K562 (cell line): ENCODE data around the gene NRROS. TPM values are rescaled to one million over a fixed set of nuclear protein-coding genes. Genes with fewer than 3 reads are reported as not detected.
A peak's percentile ranks its signal among the peaks of the same experiment; 100 is the strongest.

Experiments
- ARID3A ChIP-seq: IDR thresholded peaks from 2 replicates; pipeline ENCODE4 v1.6.1; 2012; ENCODE audit warnings: low read depth, low read length, improper control_type of control experiment, borderline replicate concordance
- CCNT2 ChIP-seq: IDR thresholded peaks from 2 replicates; pipeline ENCODE4 v1.6.1; 2011; ENCODE audit warnings: borderline replicate concordance, low read depth, mild to moderate bottlenecking, moderate library complexity, mixed read lengths, low read length; ENCODE audit not compliant: insufficient read length; ENCODE audit errors: extremely low read depth
- ESRRA ChIP-seq: fragments of 450-650 bp; IDR thresholded peaks from 2 replicates; pipeline ENCODE4 v1.6.1; 2014; ENCODE audit warnings: low read depth, mild to moderate bottlenecking, moderate library complexity, borderline replicate concordance
- ETV5 ChIP-seq: sonication (generic); formaldehyde crosslinking; IDR thresholded peaks from 2 replicates; pipeline ENCODE4 v1.4.0; 2020; ENCODE audit warnings: low read depth, mild to moderate bottlenecking, missing genetic modification reagents
- MAX ChIP-seq: sonication (generic); formaldehyde crosslinking; IDR thresholded peaks from 2 replicates; pipeline ENCODE4 v1.9.0; 2022; ENCODE audit warnings: mild to moderate bottlenecking, missing genetic modification reagents
- MYBL2 ChIP-seq, 2 experiments: fragments of 450-650 bp in 1 of 2; sonication (generic) in 1 of 2; formaldehyde crosslinking in 1 of 2; IDR thresholded peaks; 2 replicates each; pipeline versions ENCODE4 v1.6.1 to v1.8.1; 2017 to 2022; ENCODE audit warnings: borderline replicate concordance in 1 of 2, inconsistent platforms in 1 of 2, low read depth in 1 of 2, mild to moderate bottlenecking in 1 of 2, missing genetic modification reagents in 1 of 2, moderate library complexity in 1 of 2
- NFXL1 ChIP-seq: fragments of 450-650 bp; formaldehyde crosslinking; IDR thresholded peaks from 2 replicates; pipeline ENCODE4 v1.4.0; 2021; ENCODE audit warnings: mild to moderate bottlenecking
- TAF7 ChIP-seq: fragments of 450-650 bp; IDR thresholded peaks from 2 replicates; pipeline ENCODE4 v1.6.1; 2016; ENCODE audit warnings: missing genetic modification characterization, missing compliant biosample characterization
- TAL1 ChIP-seq: fragments of 450-650 bp; IDR thresholded peaks from 2 replicates; pipeline ENCODE4 v1.6.1; 2016; ENCODE audit warnings: mild to moderate bottlenecking
- TCF3 ChIP-seq: sonication (generic); formaldehyde crosslinking; IDR thresholded peaks from 2 replicates; pipeline ENCODE4 v1.4.0; 2020; ENCODE audit warnings: mild to moderate bottlenecking, missing genetic modification reagents
- THAP12 ChIP-seq: fragments of 250-450 bp; sonication (Bioruptor Pico); IDR thresholded peaks from 2 replicates; pipeline ENCODE4 v1.9.0; 2021; ENCODE audit warnings: mild to moderate bottlenecking, inconsistent platforms
- ZBTB40 ChIP-seq, 2 experiments: fragments of 450-650 bp in 1 of 2; sonication (generic) in 1 of 2; formaldehyde crosslinking in 1 of 2; IDR thresholded peaks; 2 replicates each; pipeline versions ENCODE4 v1.7.1 to v1.9.0; 2016 to 2022; ENCODE audit warnings: inconsistent platforms in 1 of 2, mild to moderate bottlenecking in 1 of 2, missing genetic modification reagents in 1 of 2
- polyA plus RNA-seq, 8 experiments: library from polyadenylated mRNA; depleted of rRNA in 4 of 8; stranded (reverse) in 5 of 8; unstranded in 3 of 8; fragments of >200 nt; fragmentation: Nextera tagmentation in 2 of 8; fragmentation: Illumina TruSeq in 1 of 8; extraction: Ambion mirVana in 2 of 8; extraction: Trizol in 1 of 8; gene quantifications; 2 replicates each; pipeline versions ENCODE4 v1.2.1 to v1.2.3, GENCODE V29; 2011 to 2014; ENCODE audit warnings: inconsistent platforms in 1 of 8, missing spikeins in 1 of 8
- total RNA-seq, 7 experiments: library from RNA; depleted of rRNA in 6 of 7; stranded (reverse); fragments of >200 nt in 6 of 7; fragmentation: Illumina TruSeq in 2 of 7; extraction: Trizol in 2 of 7; gene quantifications; 2 replicates each; pipeline versions ENCODE4 v1.2.1 to v1.2.3, GENCODE V29; 2011 to 2021; ENCODE audit warnings: low replicate concordance in 1 of 7

NRROS gene
- total and polyA plus RNA-seq, 9 of the 15 experiments (the other 6 are each of a cell fraction or from before 2014, with no cell fraction given), result 0.34 to 13.8 (median 3.8) TPM

DNA sequence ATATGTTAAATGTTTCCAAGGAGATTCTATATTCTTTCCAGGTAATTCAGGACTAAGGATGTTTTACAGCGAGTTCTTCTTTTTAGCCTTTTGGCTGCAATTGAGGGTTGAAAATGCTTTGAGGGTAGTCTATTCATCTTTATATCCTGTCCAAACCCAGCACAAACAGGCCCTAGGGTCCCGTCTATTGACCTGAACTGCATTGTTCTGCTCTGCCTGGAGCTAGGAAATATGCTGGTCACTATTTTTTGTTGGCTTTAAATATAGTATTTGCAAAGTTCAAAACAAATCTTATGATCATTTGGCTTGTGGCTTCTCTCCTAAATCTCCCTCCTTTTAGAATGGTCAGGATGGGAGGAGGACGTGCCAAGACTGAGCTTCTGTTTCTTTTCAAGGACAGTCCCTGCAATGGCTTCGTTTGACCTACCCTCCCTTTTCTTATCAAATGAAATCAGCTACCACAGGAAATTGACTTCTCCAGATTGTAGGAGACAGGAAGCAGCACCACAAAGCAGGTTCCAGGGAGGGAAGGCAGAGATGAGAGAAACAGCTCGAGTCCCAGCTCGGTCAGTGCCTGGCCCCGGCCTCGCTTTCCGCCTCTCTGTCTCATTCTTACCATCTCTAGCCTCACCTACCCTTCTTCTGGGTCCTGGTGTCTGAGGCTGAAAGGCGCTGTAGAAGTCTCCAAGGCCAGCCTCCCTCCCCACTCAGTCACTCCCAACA lies 27.6 kb upstream of the NRROS start (continued):
- TF ChIP-seq NFXL1 (CRISPR knock-in tag) (no peak), CCNT2 (no peak), ESRRA (peak; percentile 87), TAL1 (no peak), ZBTB40 (IDR thresholded peaks at IDR 0.05) (peak; percentile 74), ZBTB40 (CRISPR knock-in tag; IDR thresholded peaks at IDR 0.05) (no peak), ARID3A (peak; percentile 46; the same call in 1 of the 2 replicates), MYBL2 (IDR thresholded peaks at IDR 0.05; ENCODE audit: low read depth) (no peak), MYBL2 (CRISPR knock-in tag; IDR thresholded peaks at IDR 0.05; ENCODE audit: borderline replicate concordance) (no peak), THAP12 (CRISPR knock-in tag) (no peak), ETV5 (CRISPR knock-in tag) (peak; percentile 78), TAF7 (tag) (no peak), MAX (CRISPR knock-in tag) (no peak), TCF3 (CRISPR knock-in tag) (peak; percentile 49)
